DMS79 (cell line): ENCODE results near the gene ULK1.
A peak's percentile ranks its signal among the peaks of the same experiment; 100 is the strongest.
"Not testable (repeated sequence)": the region's sequence is repeated elsewhere in the genome, so short reads cannot be mapped to it uniquely, and the experiment has no call there.

Source experiments
- DNase-seq: peaks from one replicate; lab custom pipeline; 2025; lab: John Stamatoyannopoulos, UW

ULK1 gene

GRCh38 chr12:131943389-131943788, 49.0 kb downstream of the ULK1 start:
- no peak for DNase-seq

GRCh38 chr12:131943876-131944275, 49.5 kb downstream of the ULK1 start:
- no peak for DNase-seq

GRCh38 chr12:131944601-131945251, 50.3 kb downstream of the ULK1 start:
- DNase-seq, result no peak

- DNase-seq, result no peak
Measured at GRCh38 chr12:131946757-131947156, 52.3 kb downstream of the ULK1 start.

GRCh38 chr12:131947482-131948027, 53.1 kb downstream of the ULK1 start:
- DNase-seq, result no peak

- no peak for DNase-seq
Measured at GRCh38 chr12:131948166-131948712, 53.8 kb downstream of the ULK1 start.

- DNase-seq, result not testable (repeated sequence)
Measured at GRCh38 chr12:131948713-131949430, 54.5 kb downstream of the ULK1 start.

- peak; percentile 54 for DNase-seq
Measured at GRCh38 chr12:131949431-131950181, 55.2 kb downstream of the ULK1 start, which contains the start of gene EP400. TSS of gene EP400 (plus strand) at chr12:131949942. CDS start at chr12:131960620, 10,678 bp downstream.

- no peak for DNase-seq
Measured at GRCh38 chr12:131950182-131950913, 55.9 kb downstream of the ULK1 start.

GRCh38 chr12:131953810-131954209, 59.4 kb downstream of the ULK1 start:
- not testable (repeated sequence) for DNase-seq

GRCh38 chr12:131954460-131954859, 60.0 kb downstream of the ULK1 start:
- DNase-seq, result not testable (repeated sequence)

- DNase-seq, result no peak
Measured at GRCh38 chr12:131959116-131959515, 64.7 kb downstream of the ULK1 start.

GRCh38 chr12:131959641-131960589, 65.5 kb downstream of the ULK1 start:
- no peak for DNase-seq

- not testable (repeated sequence) for DNase-seq
Measured at GRCh38 chr12:131960590-131961325, 66.3 kb downstream of the ULK1 start.

- not testable (repeated sequence) for DNase-seq
Measured at GRCh38 chr12:131961328-131961727, 66.9 kb downstream of the ULK1 start.

- DNase-seq, result no peak
Measured at GRCh38 chr12:131962069-131962468, 67.6 kb downstream of the ULK1 start.

- DNase-seq, result no peak
Measured at GRCh38 chr12:131963381-131963780, 69.0 kb downstream of the ULK1 start.

- no peak for DNase-seq
Measured at GRCh38 chr12:131965073-131965472, 70.7 kb downstream of the ULK1 start.

GRCh38 chr12:131971226-131971625, 76.8 kb downstream of the ULK1 start:
- no peak for DNase-seq
